Stimulated activated memory B cell treated with anti-CD40 and anti-IgM and Interleukin-4, amounts not matched to agents 10 μg/mL and 1 μg/mL and 100 μg/mL, for 72 hours (primary cell): ENCODE data around the gene NR2F6.
"Not testable (repeated sequence)": the region's sequence is repeated elsewhere in the genome, so short reads cannot be mapped to it uniquely, and the experiment has no call there.

Experiments
- ATAC-seq: fragments of 150-1000 bp; cut with Tn5 transposase; 2 replicates; pipeline ENCODE4 v1.10.0; 2021
- H3K27ac Mint-ChIP-seq: one replicate; pipeline ENCODE4 v1.8.0; 2022; ENCODE audit warnings: mild to moderate bottlenecking, mixed read lengths
- H3K27me3 Mint-ChIP-seq: one replicate; pipeline ENCODE4 v1.8.0; 2022; ENCODE audit warnings: mixed read lengths
- H3K36me3 Mint-ChIP-seq: one replicate; pipeline ENCODE4 v1.8.0; 2022; ENCODE audit warnings: mixed read lengths
- H3K4me1 Mint-ChIP-seq: one replicate; pipeline ENCODE4 v1.8.0; 2022; ENCODE audit warnings: mixed read lengths
- H3K4me3 Mint-ChIP-seq: one replicate; pipeline ENCODE4 v1.8.0; 2022; ENCODE audit warnings: mild to moderate bottlenecking, moderate library complexity, mixed read lengths
- H3K9me3 Mint-ChIP-seq: one replicate; pipeline ENCODE4 v1.8.0; 2022; ENCODE audit warnings: mixed read lengths

NR2F6 gene

DNA sequence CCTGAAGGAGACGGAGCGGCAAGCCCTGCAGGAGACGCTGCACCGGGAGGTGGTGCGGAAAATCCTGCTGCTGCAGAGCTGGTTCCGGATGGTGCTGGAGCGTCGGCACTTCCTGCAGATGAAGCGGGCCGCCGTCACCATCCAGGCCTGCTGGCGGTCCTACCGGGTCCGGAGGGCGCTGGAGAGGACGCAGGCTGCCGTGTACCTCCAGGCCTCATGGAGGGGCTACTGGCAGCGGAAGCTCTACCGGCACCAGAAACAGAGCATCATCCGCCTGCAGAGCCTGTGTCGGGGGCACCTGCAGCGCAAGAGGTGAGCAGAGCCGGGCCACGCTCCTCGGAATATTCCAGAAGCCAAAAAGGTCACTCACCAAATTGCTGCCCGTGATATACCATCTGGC, 53.0 kb downstream of the NR2F6 start:
- no peak for ATAC-seq
- no peaks in the 10 kb centered on the region for H3K27me3 Mint-ChIP-seq
- H3K9me3 Mint-ChIP-seq, result no peaks in the 10 kb centered on the region
- no peak overlapping the region for H3K27ac Mint-ChIP-seq
- H3K4me1 Mint-ChIP-seq, result peaks cover 22% of the 10 kb centered on the region
- no peak overlapping the region for H3K4me3 Mint-ChIP-seq
- peaks cover 64% of the 10 kb centered on the region for H3K36me3 Mint-ChIP-seq

- H3K27me3 Mint-ChIP-seq, H3K4me3 Mint-ChIP-seq, H3K9me3 Mint-ChIP-seq: not testable (repeated sequence)
- H3K36me3 Mint-ChIP-seq, result peaks cover 64% of the 10 kb centered on the region
- H3K4me1 Mint-ChIP-seq, result peaks cover 19% of the 10 kb centered on the region
- H3K27ac Mint-ChIP-seq, result peak overlapping the region; percentile 75
- peak; percentile 45 for ATAC-seq
These were observed 54.0 kb downstream of the NR2F6 start for GRCh38 chr19:17191736-17192135.

DNA sequence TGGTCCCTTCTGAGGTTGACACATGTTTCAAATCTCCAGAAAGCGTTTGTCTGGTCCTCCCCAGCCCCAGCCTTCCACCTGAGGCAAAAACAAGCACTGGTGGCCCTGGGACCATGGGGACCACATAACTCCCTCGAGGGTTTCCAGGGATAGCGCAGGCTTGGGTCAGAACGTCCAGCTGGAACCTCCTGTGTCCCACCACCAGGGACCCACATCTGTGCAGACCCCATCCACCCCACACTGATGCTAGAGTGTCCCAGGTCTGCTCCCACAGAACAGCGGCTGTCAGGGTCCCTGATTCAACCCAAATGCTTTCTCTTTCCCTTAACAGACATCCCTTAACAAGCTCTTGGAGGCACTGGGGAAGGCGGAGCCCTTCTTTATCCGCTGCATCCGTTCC, 60.1 kb downstream of the NR2F6 start:
- Mint-ChIP-seq H3K9me3 (no peaks in the 10 kb centered on the region), H3K36me3 (peaks cover 45% of the 10 kb centered on the region), H3K27me3 (no peaks in the 10 kb centered on the region), H3K4me3 (no peak overlapping the region), H3K4me1 (peaks cover 42% of the 10 kb centered on the region), H3K27ac (peak overlapping the region; percentile 93)
- no peak for ATAC-seq

DNA sequence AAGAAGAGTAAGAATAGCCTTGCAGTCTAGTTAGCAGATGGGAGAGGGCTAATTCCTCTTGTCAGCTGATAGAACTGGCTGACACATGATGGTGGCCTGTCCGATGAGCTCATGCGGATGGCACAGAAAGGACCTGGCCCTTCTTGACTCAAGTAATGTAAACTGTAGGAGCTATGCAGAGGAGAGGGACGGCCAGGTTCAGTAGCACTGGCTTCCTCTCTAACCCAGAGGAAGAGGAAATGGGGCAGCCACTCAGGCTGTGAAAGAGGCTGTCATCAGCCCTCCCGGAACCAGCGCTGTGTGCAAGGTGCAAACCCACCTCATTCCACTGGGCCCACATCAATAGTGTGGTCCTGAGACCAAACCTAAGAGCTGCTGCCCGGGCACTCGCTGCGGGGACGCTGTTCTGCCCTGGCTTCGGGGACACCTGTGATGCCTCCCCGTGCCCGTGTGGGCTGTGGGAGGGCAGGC, 61.3 kb downstream of the NR2F6 start:
- Mint-ChIP-seq H3K36me3 (peaks cover 44% of the 10 kb centered on the region), H3K27me3 (no peaks in the 10 kb centered on the region)
- ATAC-seq, result peak; percentile 82

DNA sequence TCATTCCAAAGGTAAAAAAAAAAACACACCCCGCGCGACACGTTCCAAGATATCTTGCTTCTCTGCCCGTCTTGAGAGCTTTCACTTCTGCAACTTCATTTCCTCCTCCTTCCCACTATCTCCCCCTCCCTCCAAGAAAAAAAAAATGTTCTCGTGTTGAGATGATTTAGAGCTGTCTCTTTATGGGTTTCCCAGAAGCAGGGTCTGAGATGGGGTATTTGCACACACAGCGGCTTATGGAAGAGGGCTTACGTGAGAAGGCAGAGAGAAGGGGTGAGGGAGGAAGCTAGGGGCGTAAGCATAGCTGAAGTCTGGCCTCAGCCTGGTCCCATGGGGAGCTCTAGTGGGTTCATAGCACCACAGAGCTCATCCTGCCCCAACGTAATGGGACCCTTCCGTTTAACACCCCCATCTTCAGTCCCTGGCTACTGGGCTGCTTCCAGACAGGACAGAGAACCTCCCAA, 61.8 kb downstream of the NR2F6 start:
- Mint-ChIP-seq H3K27me3 (no peaks in the 10 kb centered on the region), H3K4me3 (peak overlapping the region; percentile 78), H3K36me3 (peaks cover 41% of the 10 kb centered on the region), H3K27ac (peak overlapping the region; percentile 93), H3K4me1 (peaks cover 44% of the 10 kb centered on the region), H3K9me3 (no peaks in the 10 kb centered on the region)
- ATAC-seq, result peak; percentile 95

More for the DNA sequence above, 61.3 kb downstream of the NR2F6 start:
- Mint-ChIP-seq H3K9me3 (no peaks in the 10 kb centered on the region), H3K4me1 (peaks cover 44% of the 10 kb centered on the region), H3K27ac (peak overlapping the region; percentile 93), H3K4me3 (peak overlapping the region; percentile 78)

GRCh38 chr19:17183271-17183761, 62.4 kb downstream of the NR2F6 start:
- Mint-ChIP-seq H3K4me1 (peaks cover 44% of the 10 kb centered on the region), H3K9me3 (no peaks in the 10 kb centered on the region), H3K36me3 (peaks cover 41% of the 10 kb centered on the region), H3K27me3 (no peaks in the 10 kb centered on the region), H3K4me3 (peak overlapping the region; percentile 78), H3K27ac (peak overlapping the region; percentile 93)
- peak; percentile 70 for ATAC-seq
